OCI-LY3 (cell line): ENCODE measurements around the gene GAPDH.

Source experiments
- H2AFZ ChIP-seq: fragments of 200-600, 300-600 bp; shearing (Covaris generic); 2 replicates; pipeline ENCODE4 v1.6.0; 2014; ENCODE audit warnings: antibody characterized with exemption, low read depth, low read length
- H3K27ac ChIP-seq: fragments of 200-600, 300-600 bp; sonication (generic); 2 replicates; pipeline ENCODE4 v1.5.1; 2014; ENCODE audit warnings: mild to moderate bottlenecking, low read length, moderate library complexity, mixed read lengths
- H3K27me3 ChIP-seq: fragments of 200-600, 300-600 bp; sonication (generic); 2 replicates; pipeline ENCODE4 v1.6.1; 2014; ENCODE audit warnings: low read depth, low read length, mixed read lengths
- H3K36me3 ChIP-seq: fragments of 200-600, 300-600 bp; sonication (generic); replicated peaks from 2 replicates; pipeline ENCODE3; 2014; ENCODE audit warnings: low read depth, low read length, mixed read lengths
- H3K4me1 ChIP-seq: fragments of 300-600, 200-600 bp; sonication (generic); 2 replicates; pipeline ENCODE4 v1.6.1; 2014; ENCODE audit warnings: low read length, mixed read lengths
- H3K4me2 ChIP-seq: fragments of 200-600, 300-600 bp; sonication (generic); 2 replicates; pipeline ENCODE4 v1.6.1; 2014; ENCODE audit warnings: low read length, mixed read lengths
- H3K4me3 ChIP-seq: fragments of 300-600, 200-600 bp; sonication (generic); 2 replicates; pipeline ENCODE4 v1.5.1; 2014; ENCODE audit warnings: antibody characterized with exemption, mild to moderate bottlenecking, low read length, moderate library complexity
- H3K79me2 ChIP-seq: fragments of 300-600, 200-600 bp; shearing (Covaris generic); 2 replicates; pipeline ENCODE4 v1.6.1; 2014; ENCODE audit warnings: mild to moderate bottlenecking, low read length, mixed read lengths
- H3K9ac ChIP-seq: fragments of 300-600, 200-600 bp; shearing (Covaris generic); 2 replicates; pipeline ENCODE4 v1.6.0; 2014; ENCODE audit warnings: mild to moderate bottlenecking, low read length, moderate library complexity
- H3K9me3 ChIP-seq: fragments of 200-600, 300-600 bp; shearing (Covaris generic); 2 replicates; pipeline ENCODE4 v1.6.1; 2014; ENCODE audit warnings: low read length, mixed read lengths; ENCODE audit not compliant: insufficient read depth
- H4K20me1 ChIP-seq: fragments of 200-600, 300-600 bp; sonication (generic); 2 replicates; pipeline ENCODE4 v1.6.1; 2016; ENCODE audit warnings: low read length, mixed read lengths; ENCODE audit not compliant: insufficient read depth
- CTCF ChIP-seq: fragments of 200-600, 300-600 bp; sonication (generic); IDR thresholded peaks from 2 replicates; pipeline ENCODE4 v1.5.1; 2014; ENCODE audit warnings: antibody characterized with exemption, low read length, low read depth
- EZH2phosphoT487 ChIP-seq: fragments of 200-600 bp; shearing (Covaris generic); IDR thresholded peaks from 2 replicates; pipeline ENCODE4 v1.6.1; 2018; ENCODE audit warnings: antibody characterized with exemption, mixed run types, low read depth

The GAPDH gene

GRCh38 chr12:6551063-6551461 lies 16.7 kb downstream of the GAPDH start:
- H3K36me3 ChIP-seq = peaks cover 6% of the 10 kb centered on the region
- no peak overlapping the region for H3K4me2 ChIP-seq
- no peak for TF ChIP-seq CTCF
- TF ChIP-seq EZH2phosphoT487 = no peak
- no peaks in the 10 kb centered on the region; the same call in 1 of the 2 replicates for H3K79me2 ChIP-seq
- H3K4me1 ChIP-seq = peaks cover 10% of the 10 kb centered on the region
- no peak overlapping the region for H3K27ac ChIP-seq
- H3K27me3 ChIP-seq = no peaks in the 10 kb centered on the region
- H3K4me3 ChIP-seq = no peak overlapping the region
- H2AFZ ChIP-seq = no peak overlapping the region
- no peaks in the 10 kb centered on the region for H4K20me1 ChIP-seq
- no peak overlapping the region for H3K9ac ChIP-seq
- H3K9me3 ChIP-seq = no peaks in the 10 kb centered on the region

DNA sequence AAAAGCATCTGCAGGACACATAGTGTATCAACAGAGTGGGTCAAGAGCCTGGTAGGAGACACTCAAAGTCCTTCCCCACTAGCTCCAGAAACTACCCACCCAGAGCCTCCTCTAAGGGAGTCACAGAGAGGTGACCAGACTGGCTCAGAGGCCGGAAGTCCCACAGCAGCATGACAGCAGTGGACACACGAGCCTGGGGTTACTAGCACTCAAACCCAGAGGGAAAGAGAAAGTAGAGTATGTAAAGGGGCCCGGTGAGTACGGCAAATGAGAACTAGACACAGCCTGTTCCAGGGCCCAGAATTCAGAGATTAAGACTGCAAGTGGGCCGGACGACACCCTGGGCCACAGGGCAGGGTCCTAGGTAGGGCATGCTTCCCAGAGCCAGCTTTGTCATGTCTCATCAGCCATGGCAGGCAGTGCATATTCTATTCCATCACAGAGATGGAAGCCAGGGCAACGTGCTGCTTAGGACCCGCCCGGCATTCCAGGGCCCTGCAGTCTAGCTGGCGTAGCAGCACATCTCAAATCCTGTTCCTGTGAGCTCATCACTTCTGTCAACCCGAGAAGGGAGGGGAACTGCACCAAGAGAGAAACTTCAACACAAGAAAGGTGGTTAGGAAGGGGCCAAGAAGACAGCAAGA lies 17.3 kb downstream of the GAPDH start:
- Histone ChIP-seq H3K36me3 (peaks cover 6% of the 10 kb centered on the region), H3K27me3 (no peaks in the 10 kb centered on the region), H3K27ac (no peak overlapping the region), H3K4me2 (no peak overlapping the region), H3K4me1 (peaks cover 10% of the 10 kb centered on the region), H3K4me3 (no peak overlapping the region), H3K9me3 (no peaks in the 10 kb centered on the region), H3K79me2 (no peaks in the 10 kb centered on the region; the same call in 1 of the 2 replicates), H2AFZ (no peak overlapping the region), H4K20me1 (no peaks in the 10 kb centered on the region), H3K9ac (no peak overlapping the region)
- TF ChIP-seq CTCF (no peak), EZH2phosphoT487 (no peak)

- Histone ChIP-seq H3K4me2 (no peak overlapping the region), H2AFZ (no peak overlapping the region), H3K4me3 (no peak overlapping the region), H3K27me3 (no peaks in the 10 kb centered on the region), H3K4me1 (peaks cover 10% of the 10 kb centered on the region), H3K36me3 (peaks cover 10% of the 10 kb centered on the region), H3K9ac (no peak overlapping the region), H4K20me1 (no peaks in the 10 kb centered on the region), H3K79me2 (no peaks in the 10 kb centered on the region; the same call in 1 of the 2 replicates), H3K27ac (no peak overlapping the region), H3K9me3 (no peaks in the 10 kb centered on the region)
- TF ChIP-seq CTCF (no peak), EZH2phosphoT487 (no peak)
Measured at GRCh38 chr12:6552140-6552551, 17.8 kb downstream of the GAPDH start.

- H3K36me3 ChIP-seq = peaks cover 15% of the 10 kb centered on the region
- H3K9ac ChIP-seq = no peak overlapping the region
- H4K20me1 ChIP-seq = no peaks in the 10 kb centered on the region
- H3K4me3 ChIP-seq = no peak overlapping the region
- no peak overlapping the region for H3K27ac ChIP-seq
- TF ChIP-seq CTCF (no peak), EZH2phosphoT487 (no peak)
- H3K4me1 ChIP-seq = peaks cover 10% of the 10 kb centered on the region
- H3K27me3 ChIP-seq = no peaks in the 10 kb centered on the region
- no peak overlapping the region for H3K4me2 ChIP-seq
- no peaks in the 10 kb centered on the region; the same call in 1 of the 2 replicates for H3K79me2 ChIP-seq
- H3K9me3 ChIP-seq = no peaks in the 10 kb centered on the region
- H2AFZ ChIP-seq = no peak overlapping the region
Measured at GRCh38 chr12:6553051-6553868, 18.9 kb downstream of the GAPDH start.
